GM19240 (cell line): ENCODE results near the gene REV3L.
"Not testable (repeated sequence)": the region's sequence is repeated elsewhere in the genome, so short reads cannot be mapped to it uniquely, and the experiment has no call there.

ENCODE experiments used
- DNase-seq: peaks from one replicate; pipeline ENCODE4 v3.0.0; 2011; ENCODE audit warnings: low spot score; ENCODE audit not compliant: insufficient read length

Gene REV3L

GRCh38 chr6:111492499-111492898, 9.5 kb upstream of the REV3L start:
- no peak for DNase-seq

DNA sequence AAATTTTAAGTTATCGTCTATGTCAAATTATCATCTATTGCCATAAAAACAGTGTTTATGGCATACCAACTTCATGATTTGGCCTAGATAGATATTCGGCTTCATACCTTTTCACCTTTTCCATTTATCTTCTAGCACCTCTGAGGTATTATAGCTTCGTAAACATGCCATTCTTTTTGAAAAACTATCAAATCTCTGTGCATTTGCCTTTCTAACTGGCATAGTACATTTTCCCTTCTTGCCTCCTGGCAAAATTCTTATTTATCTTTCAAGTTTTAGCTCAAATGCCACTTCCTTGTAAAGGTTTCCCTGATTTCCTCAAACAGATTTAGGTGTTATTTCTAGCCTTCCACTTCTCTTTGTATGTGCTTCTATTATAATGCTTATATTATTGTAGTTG, 7.0 kb upstream of the REV3L start:
- DNase-seq: no peak

- no peak for DNase-seq
Measured at GRCh38 chr6:111487661-111488060, 4.6 kb upstream of the REV3L start.

DNA sequence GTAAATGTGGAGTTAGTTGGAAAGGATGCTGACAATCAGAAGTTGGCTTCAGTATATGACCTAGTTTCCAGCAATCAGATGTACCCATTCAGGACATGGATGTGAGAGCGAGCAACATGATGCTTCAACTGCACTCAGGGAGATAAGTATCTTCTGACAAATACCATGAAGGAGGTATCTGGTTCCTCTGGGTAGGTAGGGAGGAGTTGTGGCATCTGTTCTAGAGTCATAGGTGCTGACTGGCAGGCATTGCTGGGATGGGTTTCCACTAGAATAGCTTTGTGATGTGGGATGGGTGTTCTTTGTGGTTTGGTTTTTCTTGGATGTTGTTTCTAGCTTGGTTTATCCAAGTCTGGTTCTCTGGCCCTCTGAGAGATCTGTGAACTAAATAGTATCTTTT, 3.9 kb upstream of the REV3L start:
- DNase-seq: no peak

- no peak for DNase-seq
Measured at GRCh38 chr6:111486475-111486874, 3.5 kb upstream of the REV3L start.

GRCh38 chr6:111485342-111485741, 2.3 kb upstream of the REV3L start:
- DNase-seq: no peak

DNA sequence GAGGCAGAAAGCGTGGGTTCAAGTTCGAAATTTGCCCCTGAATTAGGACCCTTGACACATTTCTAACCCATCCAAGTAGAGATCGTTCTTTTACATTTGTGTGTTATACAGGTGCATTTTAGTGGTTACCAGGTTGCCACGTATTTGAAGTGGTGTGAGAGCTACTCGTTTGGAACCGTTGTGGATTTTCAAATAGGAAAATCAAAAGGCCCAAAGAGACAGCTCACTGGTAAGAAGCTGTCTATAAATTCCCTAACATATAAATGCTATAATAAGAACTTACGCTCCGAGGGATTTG, 1.6 kb upstream of the REV3L start:
- DNase-seq: no peak

DNA sequence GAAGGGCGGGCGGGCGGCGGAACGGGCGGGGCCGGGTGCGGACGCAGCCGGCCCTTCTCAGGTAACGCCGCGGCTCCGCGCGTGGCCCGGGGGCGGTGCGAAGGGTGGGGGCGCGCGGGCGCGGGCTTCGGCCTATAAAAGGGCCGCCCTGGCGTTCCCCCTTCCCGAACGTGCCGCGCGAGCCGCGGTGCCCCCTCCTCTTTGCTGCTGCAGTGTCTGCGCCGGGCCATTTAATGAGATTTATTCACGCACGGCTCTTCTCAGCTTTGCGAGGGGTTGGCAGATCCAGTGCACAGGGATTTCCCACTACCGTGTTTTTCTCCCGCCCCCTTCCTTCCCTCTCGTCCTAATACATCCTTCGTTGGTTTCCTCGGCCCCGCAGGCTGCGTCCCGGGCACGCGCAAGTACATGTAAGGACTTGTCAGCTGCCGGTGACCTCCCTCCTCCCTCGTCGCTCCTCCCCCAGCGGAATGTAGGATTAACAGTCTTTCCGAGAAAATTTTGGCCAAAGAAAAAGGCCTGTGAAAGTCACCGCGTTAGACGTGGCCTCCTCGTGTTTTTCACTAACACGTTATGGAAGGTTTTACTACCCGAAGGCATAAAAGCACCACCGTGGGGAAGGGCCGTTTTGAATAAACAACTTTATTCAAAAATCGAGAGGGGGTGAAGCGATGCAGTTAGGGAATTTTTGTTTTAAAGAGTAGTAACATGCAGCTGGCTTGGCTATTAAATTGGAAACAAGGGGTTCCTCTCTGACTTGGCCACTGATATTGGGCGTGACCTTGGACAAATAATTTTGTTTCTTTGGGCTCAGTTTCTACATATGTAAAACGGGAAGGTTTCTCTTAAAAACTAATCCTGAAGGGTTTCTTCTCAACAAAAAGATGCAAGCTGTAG, 966 bp upstream of the REV3L start:
- peak; percentile 30 for DNase-seq

- no peak for DNase-seq
Measured at GRCh38 chr6:111482188-111482958, 645 bp downstream of the REV3L start.

GRCh38 chr6:111481836-111482187, 1.2 kb downstream of the REV3L start:
- no peak for DNase-seq

DNA sequence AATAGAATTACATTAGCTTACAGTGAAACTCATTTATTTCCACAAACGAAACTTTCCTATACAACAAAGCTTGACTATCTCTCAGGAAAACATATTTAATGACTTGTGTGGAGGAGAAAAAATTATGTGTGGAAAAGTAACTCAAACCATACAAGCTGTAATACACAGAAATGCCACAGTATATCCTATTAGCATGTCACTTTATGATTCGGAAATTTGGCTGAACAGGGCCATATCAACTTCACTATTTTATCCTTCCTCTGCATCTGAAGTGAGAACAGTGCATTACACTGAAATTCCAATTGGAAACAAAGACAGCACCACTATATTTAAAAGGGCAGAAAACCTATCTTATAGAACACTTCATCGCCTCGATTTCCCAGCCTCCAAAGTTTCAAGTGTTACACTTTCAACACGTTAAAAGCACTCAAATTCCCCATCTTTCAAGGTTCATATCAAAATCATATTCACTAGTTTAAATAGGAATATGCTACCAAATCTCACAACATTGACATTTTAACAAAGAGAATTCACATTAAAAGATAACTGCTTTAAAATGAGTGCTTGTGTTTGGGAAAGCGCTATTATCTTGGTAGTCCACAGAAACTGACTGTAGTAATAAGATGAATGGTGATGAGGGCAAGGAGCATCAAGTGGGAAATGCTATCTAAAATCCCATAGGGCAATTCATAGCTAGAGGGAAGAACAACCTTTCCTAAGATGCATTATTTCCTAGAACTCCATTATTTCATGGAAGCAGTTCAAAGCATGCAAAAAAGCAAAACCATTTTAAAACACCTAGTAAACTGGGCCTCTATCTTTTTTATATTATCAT, 1.8 kb downstream of the REV3L start:
- DNase-seq: no peak

GRCh38 chr6:111478749-111479148, 4.3 kb downstream of the REV3L start:
- DNase-seq: no peak

DNA sequence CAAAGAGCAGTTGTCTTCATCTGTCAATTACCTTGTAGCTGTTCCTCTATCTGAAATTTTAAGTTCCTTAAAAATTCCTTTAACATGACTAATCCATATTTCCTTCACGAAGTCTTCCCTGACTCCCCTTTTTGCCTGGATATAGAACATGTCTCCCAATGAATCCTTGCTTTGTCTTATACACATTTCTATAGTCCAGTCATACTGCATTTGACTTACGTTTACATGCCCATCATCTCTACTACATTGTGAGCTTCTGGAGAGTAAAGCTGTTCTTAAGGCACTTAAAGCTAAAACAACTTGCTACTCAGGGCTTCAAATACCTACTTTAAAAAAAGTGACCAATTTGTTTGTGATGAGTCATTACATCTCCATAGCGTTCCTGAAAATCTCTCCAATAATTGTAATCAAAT, 4.9 kb downstream of the REV3L start:
- no peak for DNase-seq

DNA sequence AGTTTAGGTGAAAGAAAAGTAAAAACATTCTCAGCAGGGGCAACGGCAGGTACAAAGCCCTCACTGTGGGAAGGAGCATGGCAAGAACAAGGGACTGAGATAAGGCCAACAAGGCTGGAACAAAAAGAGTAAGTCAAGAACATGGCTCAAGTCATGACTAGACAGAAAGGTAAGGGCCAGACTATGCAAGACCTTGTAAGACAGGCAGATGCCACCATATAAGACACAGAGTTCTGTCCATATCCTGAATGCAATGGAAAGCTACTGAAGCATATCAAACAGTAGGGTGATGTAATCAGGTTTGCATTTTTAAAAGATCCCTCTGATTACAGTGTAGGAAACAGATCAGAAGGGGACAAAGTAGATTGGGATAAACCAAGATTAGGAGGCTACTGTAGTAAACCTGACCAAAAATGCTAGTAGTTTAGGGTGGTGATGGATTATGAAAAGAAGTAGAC, 5.5 kb downstream of the REV3L start:
- DNase-seq: no peak

- not testable (repeated sequence) for DNase-seq
Measured at GRCh38 chr6:111476061-111476460, 7.0 kb downstream of the REV3L start.

GRCh38 chr6:111474771-111475170, 8.2 kb downstream of the REV3L start:
- no peak for DNase-seq

DNA sequence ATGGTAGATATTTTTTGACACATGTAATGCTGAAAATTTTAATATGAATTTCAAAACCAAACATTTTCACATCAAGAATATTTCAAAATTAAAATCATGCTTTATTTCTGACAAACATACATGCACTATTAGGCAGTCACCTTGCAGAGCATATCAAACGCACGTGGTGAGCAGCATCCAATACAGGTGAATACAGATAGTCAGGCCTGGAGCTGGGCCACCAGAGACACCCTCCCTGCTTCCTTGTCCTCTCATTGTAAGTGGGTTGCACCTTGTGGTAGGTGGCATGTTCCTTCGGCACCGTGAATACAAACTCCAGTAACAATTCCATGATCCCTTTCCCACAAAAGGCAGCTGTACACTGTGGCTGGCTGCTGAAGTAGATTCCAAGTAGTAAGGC, 8.9 kb downstream of the REV3L start:
- DNase-seq: no peak

DNA sequence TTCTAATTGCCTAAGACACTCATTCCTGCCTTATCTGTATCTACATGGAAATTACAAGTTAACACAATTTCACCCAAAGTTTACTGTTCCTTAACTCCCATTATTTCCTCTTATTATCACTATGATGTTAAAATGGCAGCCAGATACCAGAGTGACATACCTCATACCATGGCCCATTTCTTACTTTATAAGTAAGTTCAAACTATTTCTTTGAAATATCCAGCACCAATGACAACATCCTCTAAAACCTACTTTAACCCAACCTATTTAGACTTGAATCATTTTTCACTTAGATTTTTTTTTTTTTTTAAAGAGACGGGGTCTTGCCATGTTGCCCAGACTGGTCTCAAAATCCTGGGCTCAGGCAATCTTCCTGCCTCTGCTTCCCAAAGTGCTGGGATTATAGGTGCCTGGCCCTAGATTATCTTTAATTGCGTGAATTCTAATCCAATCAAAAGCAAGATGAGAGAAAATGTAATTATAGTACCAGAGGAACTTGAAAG, 10.0 kb downstream of the REV3L start:
- no peak for DNase-seq

GRCh38 chr6:111471958-111472357, 11.1 kb downstream of the REV3L start:
- DNase-seq: no peak

DNA sequence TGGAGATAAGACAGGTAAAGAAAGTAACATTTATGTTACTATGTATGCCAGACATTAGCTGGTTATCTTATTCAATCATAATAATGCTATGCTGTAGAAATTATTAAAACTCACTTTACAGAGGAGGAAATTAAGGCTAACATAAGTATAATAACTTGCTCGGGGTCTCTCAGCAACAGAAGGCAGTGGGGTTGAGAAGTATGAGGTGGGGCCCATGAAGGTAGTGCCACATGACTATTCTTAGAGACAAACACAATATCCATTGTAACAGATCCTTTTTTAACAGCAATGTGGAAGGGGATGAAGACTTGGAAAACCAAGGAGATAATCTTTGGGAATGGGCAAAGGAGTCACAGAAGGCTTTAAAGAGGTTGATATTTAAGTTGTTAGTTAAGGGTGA, 11.5 kb downstream of the REV3L start:
- DNase-seq: no peak

GRCh38 chr6:111470991-111471390, 12.0 kb downstream of the REV3L start:
- DNase-seq: no peak

DNA sequence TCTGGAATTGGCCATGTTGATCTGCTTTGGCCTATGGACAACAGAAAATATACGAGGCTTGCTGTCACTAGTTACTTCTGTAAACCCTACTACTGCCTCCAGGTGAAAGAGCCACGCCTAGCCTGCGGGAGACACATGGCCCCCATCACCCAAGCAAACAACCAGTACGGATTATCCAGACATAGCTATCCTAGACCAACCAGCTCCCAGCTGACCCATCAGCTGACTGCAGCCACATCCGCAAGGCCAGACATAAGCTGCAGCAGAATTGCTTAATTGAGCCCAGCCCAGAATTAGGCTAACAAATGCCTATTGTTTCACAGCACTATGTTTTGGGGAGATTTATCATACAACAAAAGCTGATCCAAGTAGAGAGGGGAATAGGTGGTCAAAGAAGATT, 13.5 kb downstream of the REV3L start:
- no peak for DNase-seq
